Motor neuron (in vitro differentiated cells): ENCODE data around the gene COL4A6. TPM values are rescaled to one million over a fixed set of nuclear protein-coding genes. Genes with fewer than 3 reads are reported as not detected.

Experiments
- total RNA-seq, 8 experiments: library from RNA; unstranded; fragments of 300-600 nt; gene quantifications; 2 replicates each; pipeline versions ENCODE4 v1.2.3 to v1.2.4, GENCODE V29; 2022

The COL4A6 gene
- total RNA-seq, 8 experiments from 2014 or later, result 0.76 to 16.2 (median 1.4) TPM

Other genes starting within 250 kb of the COL4A6 start
- gene COL4A5, start 1.4 kb upstream of the COL4A6 start, total RNA-seq, result 100 to 1,000 TPM in 1 of 8 experiments, 10 to 100 TPM in 3, 1 to 10 TPM in 4; 4.8 to 125 (median 34.1) TPM